HFFc6 (cell line): ENCODE measurements around the gene GRIA4. TPM values are rescaled to one million over a fixed set of nuclear protein-coding genes. Genes with fewer than 3 reads are reported as not detected.

Source experiments
- DNase-seq: peaks from one replicate; pipeline ENCODE4 v3.0.0-alpha.2; 2018
- H3K27ac Mint-ChIP-seq: 2 replicates; pipeline ENCODE4 v1.8.0; 2020; ENCODE audit warnings: mild to moderate bottlenecking, mixed read lengths
- H3K27me3 Mint-ChIP-seq: 2 replicates; pipeline ENCODE4 v1.8.0; 2021; ENCODE audit warnings: mild to moderate bottlenecking, moderate library complexity, mixed read lengths; ENCODE audit not compliant: insufficient read depth
- H3K36me3 Mint-ChIP-seq: 2 replicates; pipeline ENCODE4 v1.8.0; 2021; ENCODE audit warnings: low read depth, mixed read lengths
- H3K4me1 Mint-ChIP-seq: 2 replicates; pipeline ENCODE4 v1.8.0; 2020; ENCODE audit warnings: low read depth, mixed read lengths
- H3K4me3 Mint-ChIP-seq: 2 replicates; pipeline ENCODE4 v1.8.0; 2020; ENCODE audit warnings: mild to moderate bottlenecking, moderate library complexity, mixed read lengths
- H3K9me3 Mint-ChIP-seq: 2 replicates; pipeline ENCODE4 v1.8.0; 2020; ENCODE audit warnings: mild to moderate bottlenecking, mixed read lengths
- total RNA-seq, 6 experiments: library from RNA; stranded (reverse); fragmentation: NEBNext Ultra II Directional; extraction: Animal tissue kit (Norgen Biotek cat#: 25700); gene quantifications; 2 replicates in 1 of 6; 3 replicates in 5 of 6; pipeline ENCODE4 v1.2.3, GENCODE V29; 2021
- TF ChIP-seq, protein P1 (sequence below): fragments of 200-600 bp; sonication (generic); IDR thresholded peaks from 2 replicates; pipeline ENCODE4 v1.5.0; 2021; ENCODE audit warnings: antibody characterized with exemption, mild to moderate bottlenecking

GRIA4 gene
- total RNA-seq, 6 experiments from 2014 or later = not detected

DNA sequence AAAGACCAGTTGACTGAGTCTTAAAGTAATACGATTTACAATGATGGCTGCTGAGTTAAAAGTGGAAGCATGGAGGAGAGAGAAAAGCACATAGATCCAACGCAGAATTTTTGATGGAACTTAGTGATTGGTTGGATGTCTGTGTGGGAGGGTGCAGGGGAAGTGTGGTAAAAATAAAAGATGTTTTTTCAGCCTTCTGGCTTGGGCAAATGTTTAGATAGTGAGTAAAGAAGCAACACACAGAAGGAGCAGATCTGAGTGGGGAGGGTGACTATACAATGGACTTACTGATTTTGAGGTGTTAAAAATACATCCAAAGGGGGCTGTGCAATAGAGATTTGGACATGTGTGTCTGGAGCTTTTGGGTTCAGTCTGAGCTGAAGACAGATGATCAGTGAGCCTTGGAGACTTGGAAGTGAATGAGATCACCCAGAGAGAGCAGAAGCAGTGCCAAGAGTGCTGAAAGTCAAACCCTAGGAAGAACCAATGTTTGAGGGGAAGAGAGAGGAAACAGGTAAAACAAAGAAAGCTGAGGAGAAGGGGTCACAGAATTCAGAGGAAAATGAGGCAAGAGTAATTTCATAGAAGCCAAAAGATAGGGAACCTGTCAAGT, 8.6 kb downstream of the GRIA4 start:
- Mint-ChIP-seq H3K9me3 (peaks cover 2% of the 10 kb centered on the region; the same call in 1 of the 2 replicates), H3K4me3 (no peak overlapping the region), H3K27ac (no peak overlapping the region), H3K36me3 (no peaks in the 10 kb centered on the region), H3K4me1 (no peaks in the 10 kb centered on the region), H3K27me3 (no peaks in the 10 kb centered on the region)
- TF ChIP-seq, protein P1, sequence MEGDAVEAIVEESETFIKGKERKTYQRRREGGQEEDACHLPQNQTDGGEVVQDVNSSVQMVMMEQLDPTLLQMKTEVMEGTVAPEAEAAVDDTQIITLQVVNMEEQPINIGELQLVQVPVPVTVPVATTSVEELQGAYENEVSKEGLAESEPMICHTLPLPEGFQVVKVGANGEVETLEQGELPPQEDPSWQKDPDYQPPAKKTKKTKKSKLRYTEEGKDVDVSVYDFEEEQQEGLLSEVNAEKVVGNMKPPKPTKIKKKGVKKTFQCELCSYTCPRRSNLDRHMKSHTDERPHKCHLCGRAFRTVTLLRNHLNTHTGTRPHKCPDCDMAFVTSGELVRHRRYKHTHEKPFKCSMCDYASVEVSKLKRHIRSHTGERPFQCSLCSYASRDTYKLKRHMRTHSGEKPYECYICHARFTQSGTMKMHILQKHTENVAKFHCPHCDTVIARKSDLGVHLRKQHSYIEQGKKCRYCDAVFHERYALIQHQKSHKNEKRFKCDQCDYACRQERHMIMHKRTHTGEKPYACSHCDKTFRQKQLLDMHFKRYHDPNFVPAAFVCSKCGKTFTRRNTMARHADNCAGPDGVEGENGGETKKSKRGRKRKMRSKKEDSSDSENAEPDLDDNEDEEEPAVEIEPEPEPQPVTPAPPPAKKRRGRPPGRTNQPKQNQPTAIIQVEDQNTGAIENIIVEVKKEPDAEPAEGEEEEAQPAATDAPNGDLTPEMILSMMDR = no peak
- DNase-seq = no peak

DNA sequence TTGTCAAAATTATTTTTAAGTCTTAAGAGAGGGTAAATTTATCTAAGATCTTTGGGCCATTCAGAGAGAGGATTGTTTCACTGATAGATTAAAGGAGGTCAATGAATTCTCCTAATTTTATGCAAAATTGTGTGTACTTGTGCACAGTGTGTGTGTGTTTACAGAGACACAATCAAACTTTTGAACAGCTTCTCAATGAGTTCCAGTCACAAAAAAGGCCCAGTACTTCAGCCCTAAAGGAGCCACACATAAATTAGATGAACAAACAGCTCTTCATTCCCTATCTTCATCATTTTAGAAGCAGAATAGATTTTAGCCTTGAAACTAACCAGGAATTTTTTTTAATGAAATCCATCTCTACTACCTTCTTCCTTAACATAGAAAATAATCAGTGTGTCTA, 9.7 kb downstream of the GRIA4 start:
- H3K27ac Mint-ChIP-seq = no peak overlapping the region

DNA sequence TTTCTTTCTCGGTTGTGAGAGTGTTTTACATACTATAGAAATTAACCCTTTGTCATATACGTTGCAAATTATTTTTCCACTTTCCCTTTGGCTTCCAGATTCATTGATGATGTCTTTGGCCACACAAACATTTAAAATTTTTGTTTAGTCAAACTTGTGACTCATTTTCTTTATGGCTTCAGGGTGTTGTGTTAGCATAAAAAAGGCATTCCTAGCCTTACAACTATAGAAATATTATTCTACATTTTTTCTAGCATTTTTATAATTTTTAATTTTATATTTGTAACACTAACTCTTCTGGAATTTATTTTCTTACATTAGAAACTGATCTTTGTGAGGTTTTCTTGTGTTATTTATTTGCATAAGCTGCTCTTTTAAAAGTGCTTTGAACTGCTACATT, 12.1 kb downstream of the GRIA4 start:
- DNase-seq = no peak
- peaks cover 3% of the 10 kb centered on the region; the same call in 1 of the 2 replicates for H3K9me3 Mint-ChIP-seq
- no peak overlapping the region for H3K4me3 Mint-ChIP-seq
- H3K27me3 Mint-ChIP-seq = no peaks in the 10 kb centered on the region
- H3K36me3 Mint-ChIP-seq = no peaks in the 10 kb centered on the region
- H3K27ac Mint-ChIP-seq = no peak overlapping the region
- no peaks in the 10 kb centered on the region for H3K4me1 Mint-ChIP-seq
- TF ChIP-seq, protein P1 = no peak

More for the DNA sequence above, 9.7 kb downstream of the GRIA4 start:
- H3K36me3 Mint-ChIP-seq = no peaks in the 10 kb centered on the region
- no peaks in the 10 kb centered on the region for H3K27me3 Mint-ChIP-seq
- H3K4me1 Mint-ChIP-seq = no peaks in the 10 kb centered on the region
- TF ChIP-seq, protein P1 = no peak
- no peak for DNase-seq
- peaks cover 3% of the 10 kb centered on the region; the same call in 1 of the 2 replicates for H3K9me3 Mint-ChIP-seq
- H3K4me3 Mint-ChIP-seq = no peak overlapping the region

DNA sequence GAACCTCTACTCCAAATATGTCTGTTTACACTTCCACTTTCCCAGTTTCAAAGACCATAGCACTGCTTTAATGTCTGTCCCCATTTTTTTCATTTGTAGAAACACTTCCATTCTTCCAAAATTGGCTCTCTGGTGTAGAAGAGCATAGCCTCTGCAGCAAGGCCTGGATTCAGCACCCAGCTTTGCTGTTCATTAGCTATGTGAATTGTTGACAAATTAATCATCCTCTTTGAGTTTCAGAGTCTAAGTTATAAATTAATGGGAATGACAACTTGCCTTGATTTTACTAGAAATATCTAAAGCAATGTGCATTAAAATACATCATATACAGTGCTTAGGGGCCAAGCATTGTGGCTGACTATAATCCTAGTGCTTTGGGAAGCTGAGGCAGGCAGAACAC, 22.4 kb downstream of the GRIA4 start:
- Mint-ChIP-seq H3K27me3 (no peaks in the 10 kb centered on the region), H3K36me3 (no peaks in the 10 kb centered on the region), H3K4me1 (no peaks in the 10 kb centered on the region), H3K9me3 (no peaks in the 10 kb centered on the region; the same call in 1 of the 2 replicates), H3K27ac (no peak overlapping the region), H3K4me3 (no peak overlapping the region)
- DNase-seq = no peak
- TF ChIP-seq, protein P1 = no peak

DNA sequence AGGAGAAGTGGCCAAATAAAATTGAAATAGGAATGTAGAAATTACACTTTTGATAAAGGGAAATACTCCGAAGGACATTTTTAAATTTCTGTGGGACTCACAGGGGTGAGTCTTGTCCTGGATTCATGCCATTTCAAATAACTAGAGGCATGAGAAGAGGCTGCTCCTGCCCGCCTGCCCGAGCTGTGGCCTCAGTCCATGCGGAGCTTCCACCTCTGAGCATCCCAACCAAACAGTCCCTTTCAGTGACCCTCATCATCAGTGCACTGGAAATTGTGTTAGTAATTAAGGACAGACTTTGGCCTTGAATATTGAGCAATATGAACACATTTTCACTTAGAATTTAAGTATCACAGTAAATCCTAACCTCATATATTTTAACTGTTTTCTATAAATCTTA, 25.6 kb downstream of the GRIA4 start:
- Mint-ChIP-seq H3K27ac (no peak overlapping the region), H3K27me3 (no peaks in the 10 kb centered on the region; the same call in 1 of the 2 replicates), H3K36me3 (no peaks in the 10 kb centered on the region), H3K4me3 (no peak overlapping the region), H3K9me3 (peaks cover 5% of the 10 kb centered on the region; the same call in 1 of the 2 replicates), H3K4me1 (no peaks in the 10 kb centered on the region)
- no peak for DNase-seq
- TF ChIP-seq, protein P1 = no peak
